PC-9 (cell line): ENCODE data around the gene SHC2. TPM values are rescaled to one million over a fixed set of nuclear protein-coding genes. Genes with fewer than 3 reads are reported as not detected.

ENCODE experiments used
- BruUV-seq: library from RNA; stranded (reverse); fragments of 400-500 nt; replicated peaks from 2 replicates; lab custom pipeline; 2021; lab: Mats Ljungman, UMichigan
- CTCF ChIA-PET: fragments of 300-600 bp; sonication (Branson Sonifier 250); formaldehyde crosslinking; loops from one replicate; lab custom pipeline; 2022; ENCODE audit warnings: antibody characterized with exemption; lab: Charles Lee
- POLR2A ChIA-PET: fragments of 300-600 bp; sonication (Branson Sonifier 250); formaldehyde crosslinking; loops from one replicate; lab custom pipeline; 2022; ENCODE audit warnings: antibody characterized with exemption; ENCODE audit not compliant: unreplicated experiment; lab: Charles Lee
- DNase-seq, 2 experiments: peaks; one replicate each; pipeline versions ENCODE4 v3.0.0 to v3.0.0-alpha.2; 2015 to 2022; ENCODE audit warnings: mixed read lengths in 1 of 2
- H2AFZ ChIP-seq: fragments of 200-600 bp; sonication (generic); 2 replicates; pipeline ENCODE4 v1.8.1; 2017; ENCODE audit warnings: antibody characterized with exemption
- H3F3A ChIP-seq: fragments of 200-600 bp; sonication (generic); 2 replicates; pipeline ENCODE4 v1.8.1; 2017; ENCODE audit warnings: antibody characterized with exemption, mild to moderate bottlenecking, low read depth; ENCODE audit not compliant: insufficient read depth
- H3K27ac ChIP-seq: fragments of 200-600 bp; sonication (generic); 2 replicates; pipeline ENCODE4 v1.6.1; 2016; ENCODE audit warnings: mixed run types
- H3K27me3 ChIP-seq: fragments of 200-600 bp; sonication (generic); 2 replicates; pipeline ENCODE4 v1.6.1; 2016; ENCODE audit warnings: low read depth, mixed run types; ENCODE audit not compliant: insufficient read depth
- H3K36me3 ChIP-seq: fragments of 200-600 bp; sonication (generic); 2 replicates; pipeline ENCODE4 v1.6.1; 2016; ENCODE audit warnings: low read depth, mixed run types
- H3K4me1 ChIP-seq: fragments of 200-600 bp; sonication (generic); replicated peaks from 2 replicates; pipeline ENCODE4 v1.6.1; 2016; ENCODE audit warnings: mixed run types; ENCODE audit not compliant: insufficient read depth
- H3K4me2 ChIP-seq: fragments of 200-600 bp; sonication (generic); 2 replicates; pipeline ENCODE4 v1.6.1; 2017; ENCODE audit warnings: mixed run types
- H3K4me3 ChIP-seq: fragments of 200-600 bp; sonication (generic); 2 replicates; pipeline ENCODE4 v1.6.1; 2016; ENCODE audit warnings: mixed run types
- H3K79me2 ChIP-seq: fragments of 200-600 bp; sonication (generic); 2 replicates; pipeline ENCODE4 v1.6.1; 2017; ENCODE audit warnings: low read depth, mixed run types
- H3K9me2 ChIP-seq: fragments of 200-600 bp; sonication (generic); 2 replicates; pipeline ENCODE4 v1.8.1; 2017; ENCODE audit warnings: mild to moderate bottlenecking; ENCODE audit not compliant: insufficient read depth
- H3K9me3 ChIP-seq: fragments of 200-600 bp; sonication (generic); 2 replicates; pipeline ENCODE4 v1.8.1; 2016; ENCODE audit warnings: low read depth; ENCODE audit not compliant: insufficient read depth
- H4K20me1 ChIP-seq: fragments of 200-600 bp; sonication (generic); 2 replicates; pipeline ENCODE4 v1.8.1; 2017; ENCODE audit not compliant: insufficient read depth
- EZH2 ChIP-seq: fragments of 200-600 bp; sonication (generic); IDR thresholded peaks from 2 replicates; pipeline ENCODE4 v1.8.0; 2017; ENCODE audit warnings: antibody characterized with exemption, low read depth
- intact Hi-C: fragments of 100-400 bp; cut with micrococcal nuclease; formaldehyde crosslinking; loops from one replicate; pipeline ENCODE4 v1.10.0; 2022; ENCODE audit not compliant: unreplicated experiment
- total RNA-seq: library from RNA; stranded (reverse); gene quantifications from 2 replicates; pipeline ENCODE4 v1.2.3, GENCODE V29; 2021
- TF ChIP-seq, protein P1 (sequence below): fragments of 200-600 bp; sonication (generic); conservative IDR thresholded peaks from 2 replicates; pipeline ENCODE4 v1.6.1; 2017; ENCODE audit warnings: mixed run types, antibody characterized with exemption, mild to moderate bottlenecking, moderate library complexity

SHC2 gene
- total RNA-seq, 1 experiment from 2014 or later, result 0.70 TPM

DNA sequence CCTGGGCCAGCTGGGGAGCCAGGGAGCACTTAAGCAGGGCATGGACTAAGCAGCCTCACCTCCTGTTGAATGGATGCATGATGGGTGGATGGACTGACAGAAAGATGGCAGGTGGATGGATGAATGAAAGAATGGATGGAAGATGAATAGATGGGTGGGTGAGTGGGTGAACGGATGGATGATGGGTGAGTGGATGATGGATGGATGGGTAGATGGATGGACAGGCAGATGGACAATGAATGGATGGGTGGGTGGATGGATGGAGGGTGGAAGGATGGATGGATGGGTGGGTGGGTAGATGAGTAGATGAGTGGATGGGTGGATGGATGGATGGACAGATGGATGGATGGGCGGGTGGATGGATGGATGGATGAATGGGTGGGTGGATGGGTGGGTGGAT lies 18.7 kb downstream of the SHC2 start:
- POLR2A ChIA-PET, result no interaction called here
- Histone ChIP-seq H3K79me2 (no peaks in the 10 kb centered on the region), H3K4me2 (no peak overlapping the region), H3K4me1 (no peaks in the 10 kb centered on the region), H3K9me2 (no peaks in the 10 kb centered on the region), H3K4me3 (no peak overlapping the region), H3K36me3 (no peaks in the 10 kb centered on the region), H4K20me1 (no peaks in the 10 kb centered on the region), H3K27me3 (peaks cover 59% of the 10 kb centered on the region), H3F3A (no peaks in the 10 kb centered on the region), H3K9me3 (no peaks in the 10 kb centered on the region), H2AFZ (no peak overlapping the region), H3K27ac (no peak overlapping the region)
- DNase-seq, result no peak
- CTCF ChIA-PET, result no interaction called here
- intact Hi-C loops, result no loop called here
- TF ChIP-seq, protein P1, sequence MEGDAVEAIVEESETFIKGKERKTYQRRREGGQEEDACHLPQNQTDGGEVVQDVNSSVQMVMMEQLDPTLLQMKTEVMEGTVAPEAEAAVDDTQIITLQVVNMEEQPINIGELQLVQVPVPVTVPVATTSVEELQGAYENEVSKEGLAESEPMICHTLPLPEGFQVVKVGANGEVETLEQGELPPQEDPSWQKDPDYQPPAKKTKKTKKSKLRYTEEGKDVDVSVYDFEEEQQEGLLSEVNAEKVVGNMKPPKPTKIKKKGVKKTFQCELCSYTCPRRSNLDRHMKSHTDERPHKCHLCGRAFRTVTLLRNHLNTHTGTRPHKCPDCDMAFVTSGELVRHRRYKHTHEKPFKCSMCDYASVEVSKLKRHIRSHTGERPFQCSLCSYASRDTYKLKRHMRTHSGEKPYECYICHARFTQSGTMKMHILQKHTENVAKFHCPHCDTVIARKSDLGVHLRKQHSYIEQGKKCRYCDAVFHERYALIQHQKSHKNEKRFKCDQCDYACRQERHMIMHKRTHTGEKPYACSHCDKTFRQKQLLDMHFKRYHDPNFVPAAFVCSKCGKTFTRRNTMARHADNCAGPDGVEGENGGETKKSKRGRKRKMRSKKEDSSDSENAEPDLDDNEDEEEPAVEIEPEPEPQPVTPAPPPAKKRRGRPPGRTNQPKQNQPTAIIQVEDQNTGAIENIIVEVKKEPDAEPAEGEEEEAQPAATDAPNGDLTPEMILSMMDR, result no peak
- TF ChIP-seq EZH2, result no peak
- BruUV-seq, result no TSS peak

DNA sequence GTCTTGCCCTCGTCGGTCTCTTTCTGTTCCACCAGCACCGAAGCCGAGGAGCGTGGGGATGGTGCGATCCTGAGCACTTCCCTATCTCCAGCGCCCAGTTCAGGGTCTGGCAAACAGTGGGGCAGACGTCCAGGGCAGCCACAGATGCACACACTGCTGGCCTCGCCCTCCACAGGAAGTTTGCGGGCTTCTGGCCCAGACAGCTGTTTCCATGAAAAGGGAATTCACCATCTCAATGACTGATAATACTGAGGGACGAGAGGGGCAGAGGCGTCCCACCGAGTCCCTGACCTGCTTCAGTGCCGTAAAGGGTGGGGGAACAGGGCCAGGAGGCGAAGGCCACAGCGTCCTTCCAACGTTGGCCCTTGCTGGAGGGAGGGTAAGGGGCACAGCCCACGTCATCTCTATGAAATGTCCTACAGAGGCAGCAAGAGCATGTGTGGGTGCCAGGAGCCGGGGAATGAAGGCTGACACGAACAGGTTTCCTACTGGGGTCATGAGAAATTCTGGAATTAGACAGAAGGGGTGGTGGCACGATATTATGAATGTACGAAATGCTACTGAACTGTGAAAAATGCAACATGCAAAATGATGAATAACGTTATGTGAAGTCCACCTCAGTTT lies 19.5 kb downstream of the SHC2 start:
- no peak overlapping the region for H2AFZ ChIP-seq
- DNase-seq, result no peak
- no peaks in the 10 kb centered on the region for H3F3A ChIP-seq
- no peak overlapping the region for H3K4me3 ChIP-seq
- TF ChIP-seq, protein P1, result no peak
- TF ChIP-seq EZH2, result no peak
- no peak overlapping the region for H3K4me2 ChIP-seq
- H3K9me2 ChIP-seq, result no peaks in the 10 kb centered on the region
- no peaks in the 10 kb centered on the region for H3K4me1 ChIP-seq
- BruUV-seq, result no TSS peak
- H3K36me3 ChIP-seq, result no peaks in the 10 kb centered on the region
- no peak overlapping the region for H3K27ac ChIP-seq
- H3K27me3 ChIP-seq, result peaks cover 59% of the 10 kb centered on the region
- ChIA-PET CTCF (no interaction called here), POLR2A (no interaction called here)
- H3K79me2 ChIP-seq, result no peaks in the 10 kb centered on the region
- no peaks in the 10 kb centered on the region for H4K20me1 ChIP-seq
- intact Hi-C loops, result no loop called here
- no peaks in the 10 kb centered on the region for H3K9me3 ChIP-seq

DNA sequence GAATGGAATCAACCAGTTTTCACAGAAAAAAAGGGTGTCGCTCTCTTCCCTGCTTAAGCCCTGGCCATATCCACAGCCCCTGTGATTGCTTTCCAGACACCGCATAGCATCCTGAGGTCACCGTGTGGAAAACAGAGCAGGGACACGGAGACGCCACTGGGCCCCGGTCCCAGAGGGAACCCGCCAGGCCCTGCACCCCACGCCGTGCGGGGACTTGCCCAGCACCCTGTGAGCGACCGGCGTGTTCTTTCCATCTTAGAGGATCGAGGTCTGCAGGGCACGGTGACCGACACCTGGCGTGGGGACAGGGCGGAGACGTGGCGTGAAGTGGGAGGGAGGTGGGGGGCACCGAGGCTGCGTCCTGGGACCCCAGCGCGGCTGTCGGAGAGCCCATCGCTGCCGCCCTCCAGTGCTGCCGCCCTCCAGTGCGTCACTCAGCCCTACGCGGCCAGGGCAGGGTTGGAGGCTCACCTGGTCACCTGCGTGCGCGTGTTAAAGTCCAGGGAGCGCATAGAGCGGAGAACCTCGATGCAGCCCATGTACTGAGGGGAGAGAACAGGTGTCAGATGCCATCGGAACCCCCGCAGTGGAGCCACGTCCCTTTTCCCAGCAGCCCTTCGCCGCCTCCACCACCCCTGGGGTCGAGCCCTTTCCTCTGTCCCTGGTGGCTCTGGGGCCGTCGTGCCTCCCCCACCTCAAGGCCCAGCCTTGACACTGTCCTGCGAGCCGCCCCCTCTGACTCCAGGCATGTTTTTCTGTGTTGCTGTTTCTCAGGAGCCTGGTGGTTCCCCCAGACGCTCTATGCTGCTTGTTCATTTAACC lies 20.2 kb downstream of the SHC2 start:
- ChIA-PET POLR2A (no interaction called here), CTCF (no interaction called here)
- Histone ChIP-seq H3K9me3 (no peaks in the 10 kb centered on the region), H3K4me3 (no peak overlapping the region), H3K4me1 (no peaks in the 10 kb centered on the region), H3K79me2 (no peaks in the 10 kb centered on the region), H3K27me3 (peaks cover 61% of the 10 kb centered on the region), H3K27ac (no peak overlapping the region), H3K36me3 (no peaks in the 10 kb centered on the region), H4K20me1 (no peaks in the 10 kb centered on the region), H2AFZ (no peak overlapping the region), H3F3A (no peaks in the 10 kb centered on the region), H3K9me2 (no peaks in the 10 kb centered on the region), H3K4me2 (no peak overlapping the region)
- intact Hi-C loops, result no loop called here
- no TSS peak for BruUV-seq
- no peak for TF ChIP-seq EZH2
- TF ChIP-seq, protein P1, result no peak
- DNase-seq, result no peak
